ENCODE measurements around the gene ARPC5.

The ARPC5 gene

DNA sequence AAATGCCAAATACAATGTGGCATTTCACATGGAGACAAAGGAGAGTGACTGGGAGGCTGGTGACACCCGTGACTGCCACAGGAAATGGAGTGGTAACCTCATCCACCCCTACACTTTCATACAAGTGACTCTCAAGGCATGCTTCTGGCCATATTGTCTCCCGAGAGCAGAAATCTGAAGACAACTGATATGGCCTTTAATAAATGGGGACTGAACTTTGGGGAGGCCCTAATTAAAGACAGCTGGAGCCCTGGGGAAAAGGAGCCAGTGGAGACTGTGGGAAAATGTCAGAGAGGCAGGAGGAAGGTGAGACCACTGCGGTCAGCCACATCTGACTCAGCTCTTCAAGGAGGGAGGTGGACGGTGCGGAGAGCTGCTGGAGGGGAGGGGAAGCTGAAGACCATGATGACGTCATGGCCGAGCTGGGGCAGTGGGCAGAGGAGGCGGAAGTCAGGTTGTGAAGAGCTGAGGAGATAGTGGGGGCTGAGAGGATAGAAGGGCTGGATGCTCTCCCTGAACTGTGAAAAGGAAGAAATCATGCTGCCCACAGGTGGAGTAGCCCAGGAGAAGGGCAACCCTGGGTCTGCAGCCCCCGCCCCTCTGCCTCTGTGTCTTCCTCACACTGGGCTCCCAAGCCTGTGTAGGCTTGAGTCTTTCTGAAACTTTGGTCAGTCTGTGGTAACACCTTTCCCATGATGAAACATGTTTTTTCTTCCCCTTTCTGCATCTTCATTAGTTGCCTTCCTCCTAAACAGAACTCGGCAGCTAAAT, 31.4 kb downstream of the ARPC5 start:
- Histone ChIP-seq H3F3A (ENCODE audit: control insufficient read depth, insufficient read depth) (no peaks in the 10 kb centered on the region), H3K4me1 (ENCODE audit: control insufficient read depth, low read length) (peaks cover 19% of the 10 kb centered on the region), H3K4me3 (ENCODE audit: low read length) (no peak overlapping the region), H3K9me2 (replicated peaks; ENCODE audit: control insufficient read depth, low read length) (no peaks in the 10 kb centered on the region), H3K79me2 (ENCODE audit: control insufficient read depth, low read length) (no peaks in the 10 kb centered on the region), H3K27me3 (ENCODE audit: control insufficient read depth, low read length) (peaks cover 9% of the 10 kb centered on the region), H3K9me3 (ENCODE audit: control insufficient read depth, insufficient read depth, low read length) (no peaks in the 10 kb centered on the region), H4K20me1 (ENCODE audit: control insufficient read depth, insufficient read depth, low read depth, low read length) (no peaks in the 10 kb centered on the region), H3K27ac (ENCODE audit: low read depth, low read length) (no peak overlapping the region), H3K36me3 (ENCODE audit: control insufficient read depth, low read length) (no peaks in the 10 kb centered on the region), H3K4me2 (ENCODE audit: low read length) (no peak overlapping the region)
- TF ChIP-seq EZH2phosphoT487 (IDR thresholded peaks at IDR 0.05; ENCODE audit: borderline replicate concordance, low read length), result no peak
- TF ChIP-seq, protein P1, sequence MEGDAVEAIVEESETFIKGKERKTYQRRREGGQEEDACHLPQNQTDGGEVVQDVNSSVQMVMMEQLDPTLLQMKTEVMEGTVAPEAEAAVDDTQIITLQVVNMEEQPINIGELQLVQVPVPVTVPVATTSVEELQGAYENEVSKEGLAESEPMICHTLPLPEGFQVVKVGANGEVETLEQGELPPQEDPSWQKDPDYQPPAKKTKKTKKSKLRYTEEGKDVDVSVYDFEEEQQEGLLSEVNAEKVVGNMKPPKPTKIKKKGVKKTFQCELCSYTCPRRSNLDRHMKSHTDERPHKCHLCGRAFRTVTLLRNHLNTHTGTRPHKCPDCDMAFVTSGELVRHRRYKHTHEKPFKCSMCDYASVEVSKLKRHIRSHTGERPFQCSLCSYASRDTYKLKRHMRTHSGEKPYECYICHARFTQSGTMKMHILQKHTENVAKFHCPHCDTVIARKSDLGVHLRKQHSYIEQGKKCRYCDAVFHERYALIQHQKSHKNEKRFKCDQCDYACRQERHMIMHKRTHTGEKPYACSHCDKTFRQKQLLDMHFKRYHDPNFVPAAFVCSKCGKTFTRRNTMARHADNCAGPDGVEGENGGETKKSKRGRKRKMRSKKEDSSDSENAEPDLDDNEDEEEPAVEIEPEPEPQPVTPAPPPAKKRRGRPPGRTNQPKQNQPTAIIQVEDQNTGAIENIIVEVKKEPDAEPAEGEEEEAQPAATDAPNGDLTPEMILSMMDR (IDR thresholded peaks at IDR 0.05; ENCODE audit: low read depth, low read length, poor library complexity, severe bottlenecking), result no peak

DNA sequence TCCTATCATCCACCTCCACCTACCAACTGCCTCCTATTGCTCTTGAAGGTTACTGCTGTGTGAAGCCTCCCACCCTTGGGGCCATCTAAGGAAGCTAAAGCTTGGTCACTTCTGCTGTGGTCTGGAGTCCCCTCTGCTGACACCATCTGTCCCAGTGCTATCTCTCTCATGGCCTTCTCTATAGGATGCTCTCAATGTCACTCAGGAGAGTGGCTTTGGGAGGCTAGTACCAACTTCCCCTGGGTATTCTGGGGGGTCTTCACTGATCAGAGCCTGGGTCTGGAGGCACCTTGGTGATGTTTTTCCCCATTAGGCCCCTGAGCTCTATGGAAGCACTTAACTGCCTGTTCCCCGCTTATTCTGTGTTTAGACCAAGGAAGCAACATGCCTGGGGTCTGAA, 33.1 kb downstream of the ARPC5 start:
- TF ChIP-seq, protein P1 (IDR thresholded peaks at IDR 0.05; ENCODE audit: low read depth, low read length, poor library complexity, severe bottlenecking), result no peak
- TF ChIP-seq EZH2phosphoT487 (IDR thresholded peaks at IDR 0.05; ENCODE audit: borderline replicate concordance, low read length), result no peak
- Histone ChIP-seq H3K4me2 (ENCODE audit: low read length) (no peak overlapping the region), H3K4me1 (ENCODE audit: control insufficient read depth, low read length) (peaks cover 9% of the 10 kb centered on the region), H3F3A (ENCODE audit: control insufficient read depth, insufficient read depth) (no peaks in the 10 kb centered on the region), H3K4me3 (ENCODE audit: low read length) (no peak overlapping the region), H3K9me2 (replicated peaks; ENCODE audit: control insufficient read depth, low read length) (no peaks in the 10 kb centered on the region), H3K27ac (ENCODE audit: low read depth, low read length) (no peak overlapping the region), H3K36me3 (ENCODE audit: control insufficient read depth, low read length) (no peaks in the 10 kb centered on the region), H3K79me2 (ENCODE audit: control insufficient read depth, low read length) (no peaks in the 10 kb centered on the region), H4K20me1 (ENCODE audit: control insufficient read depth, insufficient read depth, low read depth, low read length) (no peaks in the 10 kb centered on the region), H3K27me3 (ENCODE audit: control insufficient read depth, low read length) (peaks cover 12% of the 10 kb centered on the region), H3K9me3 (ENCODE audit: control insufficient read depth, insufficient read depth, low read length) (no peaks in the 10 kb centered on the region)

DNA sequence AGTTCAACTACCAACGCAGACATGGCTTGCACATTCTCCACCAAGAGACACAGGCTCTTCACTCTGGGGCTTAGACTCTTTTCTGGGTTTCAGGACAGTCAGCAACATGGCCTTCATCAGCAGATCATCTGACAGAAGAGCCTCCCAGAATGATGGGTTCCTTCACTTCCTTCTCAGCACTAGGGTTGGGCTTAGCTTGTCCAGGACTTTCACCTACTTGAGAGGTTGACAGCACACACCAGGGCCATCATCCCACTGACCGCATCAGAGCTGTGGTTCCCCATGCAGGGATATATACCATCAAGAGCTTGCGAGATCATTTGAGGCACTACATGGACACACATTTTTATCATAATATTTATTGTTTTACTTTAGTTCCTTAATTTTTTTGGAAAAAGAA, 34.9 kb downstream of the ARPC5 start:
- H3K27ac ChIP-seq (ENCODE audit: low read depth, low read length), result no peak overlapping the region
- peaks cover 26% of the 10 kb centered on the region for H3K27me3 ChIP-seq (ENCODE audit: control insufficient read depth, low read length)
- peaks cover 4% of the 10 kb centered on the region; the same call in 1 of the 2 replicates for H3K4me1 ChIP-seq (ENCODE audit: control insufficient read depth, low read length)
- no peaks in the 10 kb centered on the region for H4K20me1 ChIP-seq (ENCODE audit: control insufficient read depth, insufficient read depth, low read depth, low read length)
- no peak overlapping the region for H3K4me3 ChIP-seq (ENCODE audit: low read length)
- H3K9me3 ChIP-seq (ENCODE audit: control insufficient read depth, insufficient read depth, low read length), result no peaks in the 10 kb centered on the region
- TF ChIP-seq, protein P1 (IDR thresholded peaks at IDR 0.05; ENCODE audit: low read depth, low read length, poor library complexity, severe bottlenecking), result no peak
- TF ChIP-seq EZH2phosphoT487 (IDR thresholded peaks at IDR 0.05; ENCODE audit: borderline replicate concordance, low read length), result no peak
- H3F3A ChIP-seq (ENCODE audit: control insufficient read depth, insufficient read depth), result no peaks in the 10 kb centered on the region
- H3K9me2 ChIP-seq (replicated peaks; ENCODE audit: control insufficient read depth, low read length), result no peaks in the 10 kb centered on the region
- no peaks in the 10 kb centered on the region for H3K36me3 ChIP-seq (ENCODE audit: control insufficient read depth, low read length)
- H3K79me2 ChIP-seq (ENCODE audit: control insufficient read depth, low read length), result no peaks in the 10 kb centered on the region
- no peak overlapping the region for H3K4me2 ChIP-seq (ENCODE audit: low read length)

All from DOHH2 (cell line).